Subcutaneous adipose tissue (tissue), 4 donors: Measurements from ENCODE around the gene TWNK. TPM values are rescaled to one million over a fixed set of nuclear protein-coding genes. Genes with fewer than 3 reads are reported as not detected.

Experiments
- CTCF ChIP-seq: fragments of 450-650 bp; IDR thresholded peaks from one replicate; pipeline ENCODE4 v1.5.1; 2016; ENCODE audit warnings: low read depth, mild to moderate bottlenecking, control low read depth, antibody characterized with exemption, moderate library complexity
- total RNA-seq, 4 donors: library from RNA; depleted of rRNA; stranded (reverse); fragments of >200 nt; gene quantifications; one replicate each; pipeline ENCODE4 v1.1.0, GENCODE V29; 2016

TWNK gene
- total RNA-seq, 4 donors from 2014 or later = 2.4 to 6.2 (median 3.3) TPM

GRCh38 chr10:101021239-101021638, 33.9 kb downstream of the TWNK start:
- TF ChIP-seq CTCF = no peak

GRCh38 chr10:101021692-101022251, 34.4 kb downstream of the TWNK start:
- no peak for TF ChIP-seq CTCF

- TF ChIP-seq CTCF = no peak
Measured at GRCh38 chr10:101022967-101023705, 35.8 kb downstream of the TWNK start.

GRCh38 chr10:101027106-101027720, 39.9 kb downstream of the TWNK start:
- TF ChIP-seq CTCF = no peak

GRCh38 chr10:101028446-101029337, 41.3 kb downstream of the TWNK start:
- no peak for TF ChIP-seq CTCF

- no peak for TF ChIP-seq CTCF
Measured at GRCh38 chr10:101029520-101030295, 42.4 kb downstream of the TWNK start.
